PC-3 (cell line): ENCODE data around the gene ZNF277. TPM values are rescaled to one million over a fixed set of nuclear protein-coding genes. Genes with fewer than 3 reads are reported as not detected.

Experiments
- ATAC-seq: fragments of 200-7000 bp; cut with Tn5 transposase; 2 replicates; pipeline ENCODE4 v1.9.1; 2020; ENCODE audit warnings: mild to moderate bottlenecking, moderate library complexity
- BruUV-seq: library from RNA; stranded (reverse); fragments of 400-500 nt; replicated peaks from 2 replicates; lab custom pipeline; 2021; lab: Mats Ljungman, UMichigan
- CTCF ChIA-PET: fragments of 300-600 bp; sonication (Branson Sonifier 250); formaldehyde crosslinking; loops from one replicate; lab custom pipeline; 2022; ENCODE audit warnings: antibody characterized with exemption; lab: Charles Lee
- POLR2A ChIA-PET: fragments of 300-600 bp; sonication (Branson Sonifier 250); formaldehyde crosslinking; loops from one replicate; lab custom pipeline; 2022; ENCODE audit warnings: antibody characterized with exemption; ENCODE audit not compliant: unreplicated experiment; lab: Charles Lee
- DNase-seq: peaks from one replicate; pipeline ENCODE4 v3.0.0-alpha.2; 2015
- H2AFZ ChIP-seq: fragments of 300-600 bp; sonication (generic); 2 replicates; pipeline ENCODE4 v1.6.0; 2016; ENCODE audit warnings: antibody characterized with exemption, low read length
- H3F3A ChIP-seq: fragments of 300-600 bp; sonication (generic); one replicate; pipeline ENCODE4 v1.6.0; 2017; ENCODE audit warnings: antibody characterized with exemption, low read length, control low read depth, mild to moderate bottlenecking; ENCODE audit not compliant: unreplicated experiment
- H3K27ac ChIP-seq: fragments of 300-600 bp; sonication (generic); 2 replicates; pipeline ENCODE4 v1.5.1; 2016; ENCODE audit warnings: mild to moderate bottlenecking, low read length
- H3K27me3 ChIP-seq: fragments of 300-600 bp; sonication (generic); 2 replicates; pipeline ENCODE4 v1.6.1; 2016; ENCODE audit warnings: low read length, mixed read lengths
- H3K36me3 ChIP-seq: fragments of 300-600 bp; sonication (generic); 2 replicates; pipeline ENCODE4 v1.6.1; 2016; ENCODE audit warnings: low read depth, mixed run types, low read length, mixed read lengths
- H3K4me1 ChIP-seq: fragments of 300-600 bp; sonication (generic); 2 replicates; pipeline ENCODE4 v1.5.1; 2016; ENCODE audit warnings: low read length; ENCODE audit not compliant: insufficient read depth
- H3K4me2 ChIP-seq: fragments of 300-600 bp; sonication (generic); 2 replicates; pipeline ENCODE4 v1.6.0; 2016; ENCODE audit warnings: low read length
- H3K4me3 ChIP-seq: fragments of 300-600 bp; sonication (generic); 2 replicates; pipeline ENCODE4 v1.5.1; 2016; ENCODE audit warnings: mild to moderate bottlenecking, low read length, mixed read lengths
- H3K79me2 ChIP-seq: fragments of 300-600 bp; sonication (generic); 2 replicates; pipeline ENCODE4 v1.6.1; 2017; ENCODE audit warnings: low read length, mixed read lengths
- H3K9ac ChIP-seq: fragments of 300-600 bp; sonication (generic); 2 replicates; pipeline ENCODE4 v1.6.0; 2016; ENCODE audit warnings: mild to moderate bottlenecking, low read length
- H3K9me2 ChIP-seq: fragments of 300-600 bp; sonication (generic); replicated peaks from 2 replicates; pipeline ENCODE4 v1.6.1; 2016; ENCODE audit warnings: mixed run types, low read length, mixed read lengths
- H3K9me3 ChIP-seq: fragments of 300-600 bp; sonication (generic); 2 replicates; pipeline ENCODE4 v1.6.1; 2016; ENCODE audit warnings: low read length, mixed read lengths
- H4K20me1 ChIP-seq: fragments of 300-600 bp; sonication (generic); 2 replicates; pipeline ENCODE4 v1.6.1; 2016; ENCODE audit warnings: low read length, mixed read lengths
- EZH2 ChIP-seq: fragments of 300-600 bp; sonication (generic); IDR thresholded peaks from one replicate; pipeline ENCODE4 v1.6.1; 2017; ENCODE audit warnings: antibody characterized with exemption, mild to moderate bottlenecking, low read length; ENCODE audit not compliant: unreplicated experiment
- EZH2phosphoT487 ChIP-seq: fragments of 300-600 bp; sonication (generic); IDR thresholded peaks from 2 replicates; pipeline ENCODE4 v1.6.1; 2018; ENCODE audit warnings: mild to moderate bottlenecking, antibody characterized with exemption, low read length, borderline replicate concordance
- intact Hi-C: fragments of 100-400 bp; cut with micrococcal nuclease; formaldehyde crosslinking; loops from 2 replicates; pipeline ENCODE4 v1.9.0; 2023
- total RNA-seq: library from RNA; depleted of rRNA; stranded (reverse); fragments of >200 nt; gene quantifications from 2 replicates; pipeline ENCODE4 v1.2.3, GENCODE V29; 2014
- TF ChIP-seq, protein P1 (sequence below): fragments of 300-600 bp; sonication (generic); conservative IDR thresholded peaks from 2 replicates; pipeline ENCODE4 v1.5.1; 2017; ENCODE audit warnings: antibody characterized with exemption, low read depth, mild to moderate bottlenecking, low read length

The ZNF277 gene
- total RNA-seq, 1 experiment from 2014 or later = 14.0 TPM

DNA sequence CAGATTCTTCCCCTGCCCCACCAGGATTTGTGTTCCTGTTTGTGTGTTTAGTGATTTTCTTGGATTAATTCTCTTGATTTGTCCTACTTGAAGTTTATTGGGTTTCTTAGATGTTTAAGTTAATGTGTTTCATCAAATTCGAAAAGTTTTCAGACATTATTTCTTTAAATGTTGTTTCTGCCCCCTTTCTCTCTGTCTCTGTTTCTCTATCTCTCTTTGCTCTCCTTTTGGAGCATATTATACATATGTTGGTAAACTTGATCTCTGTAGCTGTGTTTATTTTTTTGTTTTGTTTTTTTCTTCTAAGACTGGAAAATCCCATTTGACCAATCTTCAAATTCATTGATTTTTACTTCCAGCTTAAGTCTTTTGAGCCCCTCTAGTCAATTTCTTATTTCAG lies 115.6 kb downstream of the ZNF277 start:
- Histone ChIP-seq H3K4me1 (no peaks in the 10 kb centered on the region), H3K4me2 (no peak overlapping the region), H3K9me2 (no peaks in the 10 kb centered on the region), H2AFZ (no peak overlapping the region), H3K9me3 (no peaks in the 10 kb centered on the region), H3K9ac (no peak overlapping the region), H3K79me2 (no peaks in the 10 kb centered on the region), H3K4me3 (no peak overlapping the region), H3K27ac (no peak overlapping the region), H3F3A (no peaks in the 10 kb centered on the region), H4K20me1 (no peaks in the 10 kb centered on the region), H3K36me3 (peaks cover 11% of the 10 kb centered on the region; the same call in 1 of the 2 replicates), H3K27me3 (no peaks in the 10 kb centered on the region)
- intact Hi-C loops = no loop called here
- ChIA-PET CTCF (no interaction called here), POLR2A (no interaction called here)
- no TSS peak for BruUV-seq
- TF ChIP-seq EZH2phosphoT487 (no peak), EZH2 (no peak)
- TF ChIP-seq, protein P1, sequence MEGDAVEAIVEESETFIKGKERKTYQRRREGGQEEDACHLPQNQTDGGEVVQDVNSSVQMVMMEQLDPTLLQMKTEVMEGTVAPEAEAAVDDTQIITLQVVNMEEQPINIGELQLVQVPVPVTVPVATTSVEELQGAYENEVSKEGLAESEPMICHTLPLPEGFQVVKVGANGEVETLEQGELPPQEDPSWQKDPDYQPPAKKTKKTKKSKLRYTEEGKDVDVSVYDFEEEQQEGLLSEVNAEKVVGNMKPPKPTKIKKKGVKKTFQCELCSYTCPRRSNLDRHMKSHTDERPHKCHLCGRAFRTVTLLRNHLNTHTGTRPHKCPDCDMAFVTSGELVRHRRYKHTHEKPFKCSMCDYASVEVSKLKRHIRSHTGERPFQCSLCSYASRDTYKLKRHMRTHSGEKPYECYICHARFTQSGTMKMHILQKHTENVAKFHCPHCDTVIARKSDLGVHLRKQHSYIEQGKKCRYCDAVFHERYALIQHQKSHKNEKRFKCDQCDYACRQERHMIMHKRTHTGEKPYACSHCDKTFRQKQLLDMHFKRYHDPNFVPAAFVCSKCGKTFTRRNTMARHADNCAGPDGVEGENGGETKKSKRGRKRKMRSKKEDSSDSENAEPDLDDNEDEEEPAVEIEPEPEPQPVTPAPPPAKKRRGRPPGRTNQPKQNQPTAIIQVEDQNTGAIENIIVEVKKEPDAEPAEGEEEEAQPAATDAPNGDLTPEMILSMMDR = no peak
- no peak for ATAC-seq
- DNase-seq = no peak

DNA sequence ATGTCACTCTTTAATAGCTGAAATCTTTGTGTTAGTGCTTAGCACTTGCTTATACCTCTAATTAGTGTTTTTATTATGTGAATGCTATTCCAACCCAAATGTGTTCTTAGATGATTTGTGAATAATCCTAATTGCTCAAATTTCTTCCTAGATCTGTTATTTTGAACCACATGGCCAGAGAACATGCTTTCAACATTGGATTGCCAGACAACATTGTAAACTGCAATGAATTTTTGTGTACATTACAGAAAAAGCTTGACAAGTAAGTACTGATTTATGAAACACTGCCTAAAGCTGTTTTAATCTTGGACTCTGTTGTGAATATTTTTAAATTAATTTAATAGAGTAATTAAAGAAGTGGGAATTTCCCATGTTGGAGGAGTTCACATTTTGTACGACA lies 121.1 kb downstream of the ZNF277 start:
- intact Hi-C loops = no loop called here
- H3K9ac ChIP-seq = no peak overlapping the region
- ChIA-PET CTCF (no interaction called here), POLR2A (no interaction called here)
- H3K79me2 ChIP-seq = no peaks in the 10 kb centered on the region
- H3K36me3 ChIP-seq = 0 out of 2 replicates have a peak, but pooled peaks cover 3% of the 10 kb centered on the region
- no peaks in the 10 kb centered on the region for H3K4me1 ChIP-seq
- H3K9me3 ChIP-seq = no peaks in the 10 kb centered on the region
- H3K27ac ChIP-seq = no peak overlapping the region
- no peak overlapping the region for H3K4me3 ChIP-seq
- BruUV-seq = no TSS peak
- H3K4me2 ChIP-seq = no peak overlapping the region
- ATAC-seq (no peak), DNase-seq (no peak)
- no peaks in the 10 kb centered on the region for H3K27me3 ChIP-seq
- TF ChIP-seq, protein P1 = no peak
- TF ChIP-seq EZH2phosphoT487 (no peak), EZH2 (no peak)
- no peaks in the 10 kb centered on the region for H4K20me1 ChIP-seq
- H2AFZ ChIP-seq = no peak overlapping the region
- H3K9me2 ChIP-seq = no peaks in the 10 kb centered on the region
- no peaks in the 10 kb centered on the region for H3F3A ChIP-seq

DNA sequence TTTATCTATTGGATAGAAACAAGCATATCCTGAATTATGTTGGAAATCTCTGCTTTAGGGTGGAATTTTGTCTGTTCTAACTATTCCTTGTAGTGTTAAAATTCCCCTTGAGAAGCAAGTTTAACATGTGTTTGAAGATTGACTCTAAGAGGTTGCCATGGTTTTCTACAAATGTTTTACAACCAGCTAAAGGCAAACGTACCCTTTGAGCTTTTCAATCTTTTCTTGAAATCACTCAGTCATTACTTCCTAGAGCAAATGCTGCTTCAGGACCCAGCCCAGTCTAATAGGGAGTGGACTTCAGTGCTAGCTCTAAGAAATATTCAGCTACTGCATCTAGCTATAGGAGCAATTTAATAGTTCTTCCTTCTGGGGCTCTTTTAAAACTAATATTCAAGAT lies 125.0 kb downstream of the ZNF277 start:
- Histone ChIP-seq H3K36me3 (no peaks in the 10 kb centered on the region), H3K27me3 (no peaks in the 10 kb centered on the region), H3K9ac (no peak overlapping the region), H3F3A (no peaks in the 10 kb centered on the region), H3K4me3 (no peak overlapping the region), H3K9me3 (no peaks in the 10 kb centered on the region), H4K20me1 (no peaks in the 10 kb centered on the region), H3K4me1 (no peaks in the 10 kb centered on the region), H3K79me2 (no peaks in the 10 kb centered on the region), H3K4me2 (no peak overlapping the region), H2AFZ (no peak overlapping the region), H3K27ac (no peak overlapping the region), H3K9me2 (no peaks in the 10 kb centered on the region)
- ATAC-seq = no peak
- no TSS peak for BruUV-seq
- ChIA-PET CTCF (no interaction called here), POLR2A (no interaction called here)
- DNase-seq = no peak
- intact Hi-C loops = no loop called here
- TF ChIP-seq EZH2phosphoT487 = no peak
- TF ChIP-seq, protein P1 = no peak
- TF ChIP-seq EZH2 = no peak
